Mesendoderm (in vitro differentiated cells): Measurements from ENCODE around the gene UPK3BL2. TPM values are rescaled to one million over a fixed set of nuclear protein-coding genes. Genes with fewer than 3 reads are reported as not detected.
"Not testable (repeated sequence)": the region's sequence is repeated elsewhere in the genome, so short reads cannot be mapped to it uniquely, and the experiment has no call there.

Source experiments
- DNase-seq: peaks from one replicate; pipeline ENCODE4 v3.0.0; 2013
- H2AK5ac ChIP-seq: 2 replicates; pipeline ENCODE4 v1.6.1; 2013; ENCODE audit warnings: low read length, inconsistent platforms
- H2BK120ac ChIP-seq: 2 replicates; pipeline ENCODE4 v1.6.1; 2013; ENCODE audit warnings: low read depth, mild to moderate bottlenecking, low read length, moderate library complexity, mixed read lengths
- H2BK15ac ChIP-seq: replicated peaks from 2 replicates; pipeline ENCODE4 v1.6.1; 2013; ENCODE audit warnings: low read depth, mild to moderate bottlenecking, moderate library complexity
- H2BK5ac ChIP-seq: 2 replicates; pipeline ENCODE4 v1.6.1; 2013; ENCODE audit warnings: low read length, inconsistent platforms
- H3K18ac ChIP-seq: 2 replicates; pipeline ENCODE4 v1.6.1; 2013; ENCODE audit warnings: mild to moderate bottlenecking, low read length, mixed read lengths
- H3K23ac ChIP-seq: one replicate; pipeline ENCODE4 v1.6.1; 2013; ENCODE audit warnings: low read length
- H3K27ac ChIP-seq: 2 replicates; pipeline ENCODE4 v1.5.1; 2013; ENCODE audit warnings: low read depth, mild to moderate bottlenecking, inconsistent platforms, low read length, moderate library complexity
- H3K27me3 ChIP-seq: 2 replicates; pipeline ENCODE4 v1.6.1; 2013; ENCODE audit warnings: low read length, control low read depth, mild to moderate bottlenecking, inconsistent platforms; ENCODE audit not compliant: insufficient read depth, poor library complexity
- H3K36me3 ChIP-seq: 2 replicates; pipeline ENCODE4 v1.6.1; 2013; ENCODE audit warnings: low read length, inconsistent platforms; ENCODE audit not compliant: control insufficient read depth, insufficient read depth
- H3K4ac ChIP-seq: one replicate; pipeline ENCODE4 v1.6.1; 2013; ENCODE audit warnings: low read depth, mild to moderate bottlenecking, low read length, moderate library complexity
- H3K4me1 ChIP-seq: 2 replicates; pipeline ENCODE4 v1.6.1; 2013; ENCODE audit warnings: low read depth, low read length, inconsistent platforms; ENCODE audit not compliant: control insufficient read depth
- H3K4me2 ChIP-seq: 2 replicates; pipeline ENCODE4 v1.6.1; 2013; ENCODE audit warnings: low read length
- H3K4me3 ChIP-seq: 2 replicates; pipeline ENCODE4 v1.5.1; 2013; ENCODE audit warnings: mild to moderate bottlenecking, low read length
- H3K56ac ChIP-seq: one replicate; pipeline ENCODE4 v1.6.1; 2013; ENCODE audit warnings: low read length
- H3K79me1 ChIP-seq: 2 replicates; pipeline ENCODE4 v1.6.1; 2013; ENCODE audit warnings: low read length, inconsistent platforms
- H3K79me2 ChIP-seq: 2 replicates; pipeline ENCODE4 v1.6.1; 2013; ENCODE audit warnings: mild to moderate bottlenecking, low read length; ENCODE audit not compliant: control insufficient read depth, insufficient read depth
- H3K9ac ChIP-seq: 2 replicates; pipeline ENCODE4 v1.6.1; 2013; ENCODE audit warnings: low read length, inconsistent platforms
- H4K5ac ChIP-seq: one replicate; pipeline ENCODE4 v1.6.1; 2013; ENCODE audit warnings: low read length
- H4K8ac ChIP-seq: one replicate; pipeline ENCODE4 v1.6.1; 2013; ENCODE audit warnings: low read depth, mild to moderate bottlenecking, control low read depth, low read length, moderate library complexity
- WGBS: extraction: QIAGEN DNeasy Blood & Tissue Kit; methylation state at CpG from one replicate; pipeline ENCODE4 v1.1.7; 2013; ENCODE audit warnings: low lambda C conversion rate, missing lambda C conversion rate; ENCODE audit not compliant: insufficient coverage; ENCODE audit errors: extremely low coverage; 5-methylcytosine and 5-hydroxymethylcytosine counted together
- polyA plus RNA-seq, 2 experiments: library from polyadenylated mRNA; stranded (reverse); fragments of 200-250 nt; gene quantifications; one replicate each; pipeline ENCODE4 v1.2.3, GENCODE V29; 2013

Gene UPK3BL2, protein sequence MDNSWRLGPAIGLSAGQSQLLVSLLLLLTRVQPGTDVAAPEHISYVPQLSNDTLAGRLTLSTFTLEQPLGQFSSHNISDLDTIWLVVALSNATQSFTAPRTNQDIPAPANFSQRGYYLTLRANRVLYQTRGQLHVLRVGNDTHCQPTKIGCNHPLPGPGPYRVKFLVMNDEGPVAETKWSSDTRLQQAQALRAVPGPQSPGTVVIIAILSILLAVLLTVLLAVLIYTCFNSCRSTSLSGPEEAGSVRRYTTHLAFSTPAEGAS
- 1.4 TPM for polyA plus RNA-seq (2013, experiment 1 of 2)
- 1.7 TPM for polyA plus RNA-seq (2013, experiment 2 of 2)

DNA sequence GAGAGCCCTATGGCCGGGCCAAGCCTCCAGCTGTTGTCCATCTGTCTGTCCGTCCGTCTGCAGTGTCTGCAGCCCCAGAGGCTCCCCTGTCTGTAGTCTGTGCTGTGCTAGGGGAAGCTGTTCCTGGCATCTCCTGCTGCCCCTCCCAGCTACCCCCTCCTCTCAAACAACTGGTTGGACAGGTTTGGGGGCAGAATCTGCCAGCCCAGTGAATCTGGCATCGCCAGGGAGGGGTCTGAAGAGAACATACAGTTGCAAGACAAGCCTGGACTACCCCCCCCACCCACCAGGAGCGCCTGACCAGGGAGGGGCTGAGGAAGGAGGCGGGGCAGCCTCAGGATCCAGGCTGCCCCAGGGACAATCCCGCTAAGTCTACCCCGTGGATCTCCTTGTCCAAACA is at the start of gene UPK3BL2:
UPK3BL2 (minus strand) TSS at position 101 of the 400 bp plus-strand sequence; CDS start at position 41, 60 bp downstream.
- H2BK5ac ChIP-seq, H2AK5ac ChIP-seq, H3K79me2 ChIP-seq, H3K27ac ChIP-seq, H3K4me3 ChIP-seq, H4K8ac ChIP-seq, H2BK15ac ChIP-seq, DNase-seq, H4K5ac ChIP-seq, H3K4me2 ChIP-seq, H3K4me1 ChIP-seq, H3K18ac ChIP-seq, H3K36me3 ChIP-seq, H3K56ac ChIP-seq, H2BK120ac ChIP-seq, H3K4ac ChIP-seq, H3K27me3 ChIP-seq, H3K79me1 ChIP-seq, H3K9ac ChIP-seq, H3K23ac ChIP-seq: not testable (repeated sequence)
- no CpG with 5 or more reads among the region's 8 CpGs for WGBS

DNA sequence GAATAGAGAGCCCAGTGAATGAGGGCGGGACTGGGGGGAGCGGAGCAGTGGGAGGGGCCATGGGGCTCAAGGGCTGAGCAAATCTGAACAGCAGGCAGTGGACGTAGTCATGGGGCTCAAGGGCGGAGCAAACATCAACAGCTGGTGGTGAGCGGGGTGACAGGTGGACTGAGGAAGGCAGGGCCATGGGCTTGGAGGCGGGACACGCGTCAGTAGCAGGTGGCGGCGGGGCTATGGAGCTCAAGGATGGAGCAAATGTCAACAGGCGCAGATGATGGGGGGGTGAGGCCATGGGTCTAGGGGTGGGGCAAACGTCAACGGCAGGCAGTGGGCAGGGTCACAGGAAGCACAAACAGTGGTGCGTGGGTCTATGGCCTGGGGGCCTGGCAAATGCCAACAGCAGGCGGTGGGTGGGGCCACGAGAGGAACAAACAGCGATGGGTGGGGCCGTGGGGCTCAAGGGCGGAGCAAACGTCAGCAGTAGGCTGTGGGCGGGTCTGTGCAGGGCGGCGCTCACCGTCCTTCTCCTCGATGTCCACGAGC is 49.1 kb upstream of the UPK3BL2 start:
- not testable (repeated sequence) for H4K5ac ChIP-seq, H3K23ac ChIP-seq, H3K27ac ChIP-seq, H3K27me3 ChIP-seq, H3K4me3 ChIP-seq, H2AK5ac ChIP-seq, H3K79me1 ChIP-seq, H3K36me3 ChIP-seq, H3K4me2 ChIP-seq, H2BK15ac ChIP-seq, H3K56ac ChIP-seq, H3K4me1 ChIP-seq, DNase-seq, H3K4ac ChIP-seq, H3K79me2 ChIP-seq, H2BK5ac ChIP-seq, H3K18ac ChIP-seq, H3K9ac ChIP-seq, H4K8ac ChIP-seq, H2BK120ac ChIP-seq
- no CpG with 5 or more reads among the region's 26 CpGs for WGBS

DNA sequence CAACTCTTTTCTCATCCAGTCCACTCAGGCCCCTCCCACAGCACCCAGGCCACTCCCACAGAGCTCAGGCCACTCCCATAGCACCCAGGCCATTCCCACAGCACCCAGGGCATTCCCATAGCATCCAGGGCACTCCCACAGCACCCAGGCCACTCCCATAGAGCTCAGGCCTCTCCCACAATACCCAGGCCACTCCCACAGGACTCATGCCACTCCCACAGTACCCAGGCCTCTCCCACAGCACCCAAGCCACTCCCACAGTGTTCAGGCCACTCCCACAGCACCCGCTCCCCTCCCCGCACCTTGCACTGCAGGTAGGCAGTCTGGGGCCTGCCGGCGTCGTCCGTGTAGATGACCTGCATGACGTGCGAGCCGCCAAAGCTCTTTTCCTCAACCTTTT is 46.4 kb upstream of the UPK3BL2 start:
- not testable (repeated sequence) for H3K18ac ChIP-seq, H3K27me3 ChIP-seq, H3K4ac ChIP-seq, H3K4me1 ChIP-seq, H2BK15ac ChIP-seq, H4K8ac ChIP-seq, H3K79me2 ChIP-seq, H3K79me1 ChIP-seq, H3K56ac ChIP-seq, H3K4me3 ChIP-seq, H2BK5ac ChIP-seq, H2AK5ac ChIP-seq, H3K27ac ChIP-seq, DNase-seq, H3K36me3 ChIP-seq, H3K4me2 ChIP-seq, H2BK120ac ChIP-seq, H3K9ac ChIP-seq, H3K23ac ChIP-seq, H4K5ac ChIP-seq
- WGBS: no CpG with 5 or more reads among the region's 9 CpGs

DNA sequence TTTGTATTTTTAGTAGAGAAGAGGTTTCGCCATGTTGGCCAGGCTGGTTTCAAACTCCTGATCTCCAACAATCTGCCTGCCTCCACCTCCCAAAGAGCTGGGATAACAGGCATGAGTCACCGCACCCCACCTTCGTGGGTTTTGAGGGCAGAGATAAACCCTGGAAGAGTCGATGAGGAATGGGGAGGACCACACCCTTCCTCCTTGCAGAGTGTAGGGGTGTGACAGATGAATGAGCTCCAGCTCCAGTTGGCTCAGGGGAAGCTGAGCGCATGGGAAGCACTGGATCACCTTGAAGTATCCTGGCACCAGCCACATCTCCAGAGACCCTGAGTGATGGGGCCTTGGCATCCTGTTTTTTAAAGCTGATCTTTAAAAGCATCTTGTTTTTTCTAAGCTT is 40.0 kb upstream of the UPK3BL2 start:
- no CpG with 5 or more reads among the region's 5 CpGs for WGBS
- H3K23ac ChIP-seq, H2AK5ac ChIP-seq, H3K9ac ChIP-seq, H4K8ac ChIP-seq, H3K4me2 ChIP-seq, H3K27me3 ChIP-seq, H3K56ac ChIP-seq, H3K36me3 ChIP-seq, H3K4ac ChIP-seq, H2BK15ac ChIP-seq, DNase-seq, H3K79me2 ChIP-seq, H3K4me1 ChIP-seq, H2BK5ac ChIP-seq, H4K5ac ChIP-seq, H3K79me1 ChIP-seq, H2BK120ac ChIP-seq, H3K27ac ChIP-seq, H3K18ac ChIP-seq, H3K4me3 ChIP-seq: not testable (repeated sequence)

DNA sequence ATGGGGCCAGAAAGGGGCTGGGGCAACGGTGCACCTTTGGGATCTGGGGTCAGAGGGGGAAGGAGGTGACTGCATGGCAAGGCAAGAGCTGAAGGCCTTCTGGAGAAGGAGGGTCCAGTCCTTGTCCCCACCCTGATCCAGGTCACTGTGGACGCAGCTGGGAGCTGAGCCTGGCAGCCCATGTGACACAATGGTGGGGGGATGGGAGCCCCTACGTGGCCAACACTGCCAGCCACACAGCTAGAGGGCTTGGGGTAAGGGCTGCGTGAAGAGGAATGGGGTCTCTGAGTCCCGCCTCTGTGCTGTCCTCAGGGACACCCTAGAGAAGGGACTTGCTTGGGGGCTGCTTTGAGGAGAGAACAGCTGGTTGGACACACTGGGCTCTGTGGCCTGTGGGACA is 38.2 kb upstream of the UPK3BL2 start:
- not testable (repeated sequence) for H3K27me3 ChIP-seq, H3K79me2 ChIP-seq, H3K4me3 ChIP-seq, H3K27ac ChIP-seq, H3K4me2 ChIP-seq, H3K56ac ChIP-seq, H4K8ac ChIP-seq, H2BK15ac ChIP-seq, H4K5ac ChIP-seq, DNase-seq, H3K18ac ChIP-seq, H2AK5ac ChIP-seq, H3K4me1 ChIP-seq, H3K4ac ChIP-seq, H3K23ac ChIP-seq, H3K9ac ChIP-seq, H3K79me1 ChIP-seq, H2BK5ac ChIP-seq, H3K36me3 ChIP-seq, H2BK120ac ChIP-seq
- no CpG with 5 or more reads among the region's 5 CpGs for WGBS

DNA sequence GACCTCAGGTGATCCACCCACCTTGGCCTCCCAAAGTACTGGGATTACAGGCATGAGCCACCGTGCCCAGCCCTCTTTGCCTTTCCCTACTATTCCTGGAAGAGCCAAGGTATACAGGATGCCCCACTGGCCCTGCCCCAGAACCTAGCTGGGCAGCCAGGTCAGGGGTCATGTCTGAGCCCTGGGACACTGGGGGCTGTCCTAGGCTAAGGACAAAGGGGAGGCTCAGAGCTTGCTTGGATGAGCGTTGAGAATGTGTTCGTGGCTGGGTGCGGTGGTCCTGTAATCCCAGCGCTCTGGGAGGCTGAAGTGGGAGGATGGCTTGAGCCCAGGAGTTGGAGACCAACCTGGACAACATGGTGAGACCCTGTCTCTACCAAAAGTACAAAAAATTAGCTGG is 35.0 kb upstream of the UPK3BL2 start:
- WGBS: no CpG with 5 or more reads among the region's 5 CpGs
- H3K4me3 ChIP-seq, DNase-seq, H2BK120ac ChIP-seq, H3K56ac ChIP-seq, H3K36me3 ChIP-seq, H3K23ac ChIP-seq, H3K79me1 ChIP-seq, H2BK15ac ChIP-seq, H3K27ac ChIP-seq, H3K27me3 ChIP-seq, H3K9ac ChIP-seq, H3K4ac ChIP-seq, H3K4me1 ChIP-seq, H3K18ac ChIP-seq, H2BK5ac ChIP-seq, H3K4me2 ChIP-seq, H4K5ac ChIP-seq, H3K79me2 ChIP-seq, H4K8ac ChIP-seq, H2AK5ac ChIP-seq: not testable (repeated sequence)
